HK-2 (cell line): Measurements from ENCODE around the gene GMDS.
A peak's percentile ranks its signal among the peaks of the same experiment; 100 is the strongest.

Experiments
- DNase-seq: peaks from one replicate; pipeline ENCODE4 v3.0.0-alpha.2; 2018; ENCODE audit not compliant: unreplicated experiment

Gene GMDS

GRCh38 chr6:2245103-2245876, at the start of gene GMDS:
Gene GMDS, minus strand, starts transcription at chr6:2245605.
- DNase-seq: peak; percentile 80

GRCh38 chr6:2285510-2285909, 40.1 kb upstream of the GMDS start:
- no peak for DNase-seq

DNA sequence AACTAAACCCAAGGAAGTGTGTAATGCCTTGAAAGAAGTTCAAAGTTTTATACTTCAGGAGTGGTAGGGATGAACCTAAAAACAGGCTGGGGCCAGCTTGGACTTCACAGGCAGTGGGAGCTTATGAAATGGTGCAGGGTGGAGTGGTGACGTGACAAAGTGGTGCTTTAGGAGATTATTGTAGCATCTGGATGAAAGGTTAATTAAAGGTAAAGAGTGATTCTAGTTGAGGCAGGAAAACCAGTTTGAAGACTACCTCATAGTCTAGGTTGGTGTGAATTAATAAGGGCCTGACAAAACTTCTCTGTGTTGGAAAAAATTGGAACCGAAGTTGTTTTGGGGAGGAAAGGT, 30.5 kb upstream of the GMDS start:
- no peak for DNase-seq

- DNase-seq: no peak
Observed at GRCh38 chr6:2274981-2275891, 29.8 kb upstream of the GMDS start.

- DNase-seq: no peak
Observed at GRCh38 chr6:2272696-2273095, 27.3 kb upstream of the GMDS start.

DNA sequence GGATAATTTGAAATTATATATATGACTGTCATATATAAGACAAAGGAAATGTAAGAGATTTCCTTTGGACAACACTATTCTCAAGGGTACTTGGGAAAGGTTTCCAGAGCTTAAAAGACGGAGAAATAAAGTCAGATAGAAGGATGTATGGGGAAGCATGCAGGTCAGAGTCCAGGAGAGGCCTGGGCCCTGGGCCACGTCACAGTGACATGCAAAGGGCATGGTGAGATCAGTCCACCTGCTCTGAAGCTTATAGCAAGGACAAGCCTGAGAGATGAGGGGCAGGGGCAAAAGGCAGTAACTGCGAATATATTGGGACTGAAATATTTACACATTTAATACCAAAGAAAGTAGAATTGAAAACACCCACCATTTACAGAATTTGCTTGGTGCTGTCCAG, 24.6 kb upstream of the GMDS start:
- no peak for DNase-seq

DNA sequence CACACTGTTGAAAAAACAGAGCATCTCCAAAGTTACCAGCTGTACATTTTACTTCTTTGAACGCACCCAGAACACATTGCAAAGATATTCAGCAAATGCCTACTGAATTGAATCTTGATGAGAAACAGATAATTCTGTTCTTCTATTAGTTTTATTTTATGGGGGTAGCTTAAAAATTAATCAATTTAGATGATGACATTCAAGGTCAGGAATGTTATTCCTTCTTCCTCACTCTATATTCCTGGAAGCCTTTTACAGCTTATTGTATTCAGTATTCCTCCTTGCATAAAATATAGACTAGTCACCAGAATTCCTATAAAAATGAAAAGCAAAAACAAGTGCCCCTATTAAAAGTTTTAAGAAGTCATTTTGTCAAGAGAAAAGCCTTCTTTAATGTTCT, 21.4 kb upstream of the GMDS start:
- DNase-seq: no peak

GRCh38 chr6:2266031-2266795, 20.8 kb upstream of the GMDS start:
- DNase-seq: no peak

DNA sequence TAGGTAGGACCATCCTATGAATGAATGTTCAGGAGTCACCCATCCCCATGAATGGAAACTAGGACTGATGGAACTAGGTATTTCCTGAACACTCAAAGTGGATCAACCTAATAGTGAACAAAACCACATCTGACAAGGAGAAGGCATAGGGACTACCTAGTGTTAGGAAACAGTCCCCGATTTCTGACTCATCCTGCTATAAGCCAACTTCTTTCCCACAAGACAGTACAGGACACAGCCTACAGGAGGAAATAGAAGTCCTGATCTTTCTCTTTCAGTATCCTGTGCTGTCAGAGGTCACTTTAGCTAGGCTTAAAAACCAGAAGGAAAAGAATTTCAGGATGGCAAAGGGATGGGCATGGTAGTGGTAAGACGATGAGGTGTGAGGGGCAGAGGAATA, 19.5 kb upstream of the GMDS start:
- no peak for DNase-seq

DNA sequence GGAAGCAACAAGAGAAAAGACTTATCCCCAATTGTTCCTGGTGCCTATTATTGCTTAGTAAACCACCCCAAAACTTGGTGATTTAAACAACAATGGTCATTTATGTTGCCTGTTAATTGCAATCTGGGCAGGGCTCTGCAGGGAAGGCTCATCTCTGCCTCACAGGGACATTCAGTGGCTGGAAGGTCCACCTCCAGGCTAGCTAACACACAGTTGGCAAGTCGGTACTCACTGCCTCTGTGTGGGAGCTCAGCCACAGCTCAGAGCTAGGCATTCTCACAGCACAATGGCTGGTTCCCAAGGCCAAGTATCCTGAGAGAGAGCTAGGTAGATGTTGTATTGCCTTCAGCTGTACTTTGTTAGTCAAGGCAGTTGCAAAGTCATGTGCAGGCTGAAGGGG, 18.5 kb upstream of the GMDS start:
- DNase-seq: no peak

- no peak for DNase-seq
Observed at GRCh38 chr6:2259574-2259973, 14.2 kb upstream of the GMDS start.

GRCh38 chr6:2259002-2259494, 13.6 kb upstream of the GMDS start:
- DNase-seq: no peak

- no peak for DNase-seq
Observed at GRCh38 chr6:2258112-2258511, 12.7 kb upstream of the GMDS start.

DNA sequence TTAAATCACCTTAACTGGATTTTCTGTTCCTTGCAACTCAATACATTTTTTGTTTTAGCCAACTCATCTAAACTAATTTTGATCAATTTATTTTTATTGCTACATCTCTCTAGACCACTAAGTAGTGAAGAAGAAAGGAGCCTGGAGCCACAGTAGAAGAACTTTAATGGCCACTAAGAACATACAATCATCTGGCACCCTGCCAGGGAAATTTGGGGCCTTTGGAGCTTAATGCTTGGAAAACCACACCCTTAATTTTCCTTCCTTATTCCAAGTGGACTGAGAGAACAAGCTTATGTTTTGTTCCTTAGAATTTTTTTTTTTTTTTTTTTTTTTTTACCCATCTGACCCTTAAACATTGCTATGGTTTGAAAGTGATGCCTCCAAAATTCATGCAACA, 12.0 kb upstream of the GMDS start:
- DNase-seq: no peak

- no peak for DNase-seq
Observed at GRCh38 chr6:2254747-2255146, 9.3 kb upstream of the GMDS start.

DNA sequence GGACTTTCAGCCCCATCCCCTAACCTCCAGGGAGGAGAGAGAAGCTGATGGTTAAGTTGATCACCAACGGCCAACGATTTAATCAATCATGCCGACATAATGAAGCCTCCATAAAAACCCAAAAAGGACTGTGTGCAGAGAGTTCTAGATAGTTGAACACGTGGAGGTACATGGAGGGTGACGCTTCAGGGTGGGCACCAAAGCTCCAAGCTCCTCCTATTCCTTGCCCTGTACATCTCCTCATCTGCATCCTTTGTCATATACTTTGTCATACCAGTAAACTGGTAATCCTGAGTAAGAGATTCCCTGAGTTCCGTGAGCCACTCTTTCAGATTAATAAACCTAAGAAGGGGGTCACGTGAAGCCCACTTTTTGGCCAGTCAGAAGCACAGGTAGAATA, 3.7 kb upstream of the GMDS start:
- no peak for DNase-seq

DNA sequence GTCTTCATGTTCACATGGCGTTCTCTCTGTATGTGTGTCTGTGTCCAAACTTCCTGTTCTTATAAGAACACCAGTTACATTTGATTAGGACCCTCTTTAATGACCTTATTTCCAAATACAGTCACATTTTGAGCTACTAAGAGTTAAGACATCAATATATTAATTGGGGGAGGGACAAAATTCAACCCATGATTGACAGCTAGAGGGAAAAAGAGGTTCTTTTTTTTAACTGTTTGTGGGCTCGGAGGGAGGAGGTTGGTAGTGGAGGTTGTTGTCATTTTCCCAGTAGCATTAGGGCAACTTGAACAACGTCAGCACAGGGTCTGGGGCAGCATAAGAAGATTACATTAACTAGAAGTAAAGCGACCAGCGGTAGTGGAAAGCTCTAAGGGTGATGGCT, 2.3 kb upstream of the GMDS start:
- DNase-seq: no peak

- peak; percentile 72 for DNase-seq
Observed at GRCh38 chr6:2245877-2246863, 765 bp upstream of the GMDS start.

DNA sequence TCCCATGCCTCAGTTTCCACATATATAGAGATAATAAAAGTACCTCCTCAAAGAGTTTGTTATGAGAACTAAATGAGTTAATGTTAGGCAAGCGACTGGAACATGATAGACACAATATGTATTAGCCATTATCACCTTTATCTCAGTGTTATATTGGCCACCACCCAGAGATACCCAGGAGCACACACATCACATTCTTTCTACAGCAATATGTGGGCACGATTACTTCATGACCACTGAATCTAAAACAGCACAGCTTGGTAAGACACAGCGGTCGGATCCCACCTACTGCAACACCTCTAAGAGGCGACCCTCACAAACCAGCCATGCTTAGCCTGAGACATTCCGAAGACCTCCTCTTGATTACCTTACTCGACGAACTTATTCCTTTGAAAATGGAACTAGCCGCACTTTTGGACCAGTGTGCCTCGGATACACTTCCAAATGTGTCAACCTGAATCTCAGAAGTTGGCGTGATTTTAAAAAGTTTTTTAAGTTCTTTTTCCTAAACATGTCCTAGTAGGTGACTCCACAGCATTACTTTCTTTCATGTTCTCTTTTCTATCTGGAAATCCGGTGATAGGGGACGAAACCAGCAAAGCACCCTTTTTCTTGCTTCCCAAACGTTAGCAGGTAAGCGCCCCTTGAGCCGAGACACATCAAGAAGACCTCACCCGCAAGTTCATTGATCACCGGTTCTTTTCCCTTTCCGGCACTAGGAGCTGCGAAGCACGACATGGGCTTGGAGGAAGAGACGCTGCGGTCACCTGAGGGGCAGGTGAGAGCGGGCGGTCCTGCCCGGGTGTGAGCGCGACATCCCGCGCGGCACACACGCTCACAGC, 923 bp downstream of the GMDS start:
- DNase-seq: peak; percentile 34

DNA sequence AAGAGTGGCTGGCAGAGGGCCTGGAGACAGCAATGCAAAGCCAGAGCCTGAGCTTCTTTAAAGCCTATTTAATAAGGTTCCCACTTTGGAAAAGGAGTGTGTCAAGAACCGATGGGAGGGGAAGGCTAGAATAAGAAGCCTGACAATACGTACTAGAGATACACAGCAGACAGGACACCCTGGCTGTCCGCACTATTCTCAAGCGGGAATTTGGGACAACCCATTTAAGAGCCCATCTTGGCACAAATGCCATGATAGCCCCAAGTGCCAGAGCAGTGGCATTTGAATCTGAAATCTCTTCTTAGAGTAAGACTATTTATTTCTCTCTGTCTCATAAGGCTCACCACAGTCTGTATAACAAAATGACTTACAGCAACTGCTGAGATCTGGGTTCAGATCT, 3.1 kb downstream of the GMDS start:
- no peak for DNase-seq
